OCI-LY3 (cell line): ENCODE data around the gene NEO1.

Source experiments
- CTCF ChIP-seq: fragments of 200-600, 300-600 bp; sonication (generic); IDR thresholded peaks from 2 replicates; pipeline ENCODE4 v1.5.1; 2014; ENCODE audit warnings: antibody characterized with exemption, low read length, low read depth
- EZH2phosphoT487 ChIP-seq: fragments of 200-600 bp; shearing (Covaris generic); IDR thresholded peaks from 2 replicates; pipeline ENCODE4 v1.6.1; 2018; ENCODE audit warnings: antibody characterized with exemption, mixed run types, low read depth

GRCh38 chr15:73320619-73321180 is 268.4 kb downstream of the NEO1 start:
- TF ChIP-seq CTCF (no peak), EZH2phosphoT487 (no peak)
